GM18520 (cell line): ENCODE data around the gene TSNAXIP1.

Experiments
- ATAC-seq: cut with Tn5 transposase; IDR thresholded peaks from one replicate; pipeline ENCODE4 v1.9.1; 2021; ENCODE audit not compliant: unreplicated experiment

The TSNAXIP1 gene

DNA sequence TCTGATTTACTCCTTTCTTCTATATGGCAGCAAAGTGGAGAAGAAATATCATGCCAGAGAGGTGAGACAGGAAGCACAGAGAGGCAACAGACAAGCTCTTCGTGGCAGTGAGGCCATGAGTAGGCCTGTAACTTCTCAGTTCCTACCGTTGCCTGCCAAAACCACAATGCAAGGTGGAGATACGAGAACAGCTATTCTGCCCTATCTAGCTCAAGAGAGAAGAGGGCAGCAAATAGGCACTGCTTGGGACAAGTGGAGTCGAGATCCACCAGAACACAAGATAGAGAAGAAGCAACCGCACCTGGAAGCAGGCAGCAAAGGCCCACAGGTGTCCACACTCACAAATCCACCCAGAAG, 25.1 kb upstream of the TSNAXIP1 start:
- no peak for ATAC-seq

- ATAC-seq: no peak
Measured at GRCh38 chr16:67782567-67783352, 23.9 kb upstream of the TSNAXIP1 start.

- ATAC-seq: no peak
Measured at GRCh38 chr16:67783353-67783725, 23.4 kb upstream of the TSNAXIP1 start.

GRCh38 chr16:67786491-67786890, 20.2 kb upstream of the TSNAXIP1 start:
- ATAC-seq: no peak

DNA sequence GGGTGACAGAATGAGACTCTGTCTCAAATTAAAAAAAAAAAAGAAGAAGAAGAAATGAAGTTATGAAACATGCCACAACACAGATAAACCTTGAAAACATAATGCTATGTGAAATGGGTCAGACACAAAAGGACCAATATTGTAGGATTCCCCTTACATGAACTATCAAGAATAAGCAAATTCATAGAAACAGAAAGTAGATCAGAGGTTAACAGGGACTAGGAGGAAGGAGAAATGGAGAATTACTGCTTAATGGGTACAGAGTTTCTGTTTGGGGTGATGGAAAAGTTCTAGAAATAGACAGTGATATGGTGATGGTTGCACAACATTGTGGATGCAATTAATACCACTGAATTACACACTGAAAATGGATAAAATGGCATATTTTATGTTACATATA, 16.6 kb upstream of the TSNAXIP1 start:
- ATAC-seq: no peak

GRCh38 chr16:67796099-67796718, 10.5 kb upstream of the TSNAXIP1 start:
- ATAC-seq: no peak

GRCh38 chr16:67800338-67800926, 6.3 kb upstream of the TSNAXIP1 start:
- ATAC-seq: no peak

DNA sequence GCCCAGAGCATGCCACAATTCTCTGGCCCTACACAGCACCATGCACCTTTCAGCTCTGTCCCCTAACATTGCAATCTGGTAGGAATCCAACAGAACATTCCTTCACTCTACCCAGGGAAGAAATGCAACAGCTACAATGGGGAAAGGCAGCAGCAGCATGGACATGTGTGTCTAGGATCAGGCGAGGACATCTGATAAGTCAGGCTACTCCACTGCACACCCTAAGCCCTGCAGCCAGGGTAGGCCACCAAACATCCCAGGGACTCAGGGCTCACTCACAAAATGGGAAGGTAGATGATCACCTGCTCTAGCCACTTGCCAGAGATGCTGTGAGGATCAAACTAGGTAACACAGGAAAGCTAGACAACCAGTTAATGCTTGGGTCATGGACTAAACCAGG, 5.4 kb upstream of the TSNAXIP1 start:
- ATAC-seq: no peak

- ATAC-seq: no peak
Measured at GRCh38 chr16:67801883-67802282, 4.8 kb upstream of the TSNAXIP1 start.

- ATAC-seq: no peak
Measured at GRCh38 chr16:67803894-67804293, 2.8 kb upstream of the TSNAXIP1 start.

GRCh38 chr16:67804853-67805542, 1.7 kb upstream of the TSNAXIP1 start:
- ATAC-seq: no peak

GRCh38 chr16:67805718-67806427, 816 bp upstream of the TSNAXIP1 start:
- no peak for ATAC-seq

DNA sequence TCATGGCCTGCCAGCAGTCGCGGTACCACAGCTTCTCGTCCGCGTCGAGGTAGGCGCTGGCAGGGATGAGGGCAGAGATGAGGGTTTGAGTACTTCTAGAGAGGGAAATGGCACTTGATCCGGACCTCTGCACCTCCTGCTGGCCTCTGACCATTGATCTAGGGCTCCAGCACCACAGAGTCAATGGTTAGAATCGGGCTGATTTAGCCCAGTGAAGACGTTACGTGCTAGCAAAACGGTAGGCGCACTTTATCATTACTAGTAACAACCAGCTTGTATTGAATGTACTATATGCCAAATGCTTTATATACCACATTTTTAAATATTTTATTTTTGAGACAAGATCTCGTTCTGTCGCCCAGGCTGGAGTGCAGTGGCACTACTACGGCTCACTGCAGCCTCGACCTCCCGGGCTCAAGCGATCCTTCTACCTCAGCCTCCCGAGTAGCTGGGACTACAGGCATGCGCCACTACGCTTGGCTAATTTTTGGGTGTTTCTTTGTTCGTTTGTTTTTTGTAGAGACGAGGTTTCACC, 526 bp downstream of the TSNAXIP1 start:
- ATAC-seq: no peak

DNA sequence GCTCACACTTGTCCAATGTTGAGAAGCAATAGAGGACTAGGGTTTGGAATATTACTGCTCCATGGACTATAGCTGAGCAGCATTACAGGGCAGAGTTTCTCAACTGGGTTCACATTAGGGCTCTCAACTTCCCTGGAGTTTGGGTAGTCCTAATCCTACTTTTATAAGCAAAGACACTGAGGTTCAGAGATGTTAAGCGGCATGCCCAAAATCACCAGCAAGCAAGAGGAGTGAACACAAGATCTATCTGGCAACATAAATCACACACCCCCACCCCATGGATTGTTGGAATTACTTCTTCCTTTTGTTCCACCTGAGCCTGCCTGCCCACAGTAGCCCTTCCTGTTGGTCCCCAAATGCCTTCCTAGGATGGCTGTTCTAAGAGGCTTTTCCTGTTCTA, 5.2 kb downstream of the TSNAXIP1 start:
- no peak for ATAC-seq

- no peak for ATAC-seq
Measured at GRCh38 chr16:67814567-67814966, 7.9 kb downstream of the TSNAXIP1 start.

DNA sequence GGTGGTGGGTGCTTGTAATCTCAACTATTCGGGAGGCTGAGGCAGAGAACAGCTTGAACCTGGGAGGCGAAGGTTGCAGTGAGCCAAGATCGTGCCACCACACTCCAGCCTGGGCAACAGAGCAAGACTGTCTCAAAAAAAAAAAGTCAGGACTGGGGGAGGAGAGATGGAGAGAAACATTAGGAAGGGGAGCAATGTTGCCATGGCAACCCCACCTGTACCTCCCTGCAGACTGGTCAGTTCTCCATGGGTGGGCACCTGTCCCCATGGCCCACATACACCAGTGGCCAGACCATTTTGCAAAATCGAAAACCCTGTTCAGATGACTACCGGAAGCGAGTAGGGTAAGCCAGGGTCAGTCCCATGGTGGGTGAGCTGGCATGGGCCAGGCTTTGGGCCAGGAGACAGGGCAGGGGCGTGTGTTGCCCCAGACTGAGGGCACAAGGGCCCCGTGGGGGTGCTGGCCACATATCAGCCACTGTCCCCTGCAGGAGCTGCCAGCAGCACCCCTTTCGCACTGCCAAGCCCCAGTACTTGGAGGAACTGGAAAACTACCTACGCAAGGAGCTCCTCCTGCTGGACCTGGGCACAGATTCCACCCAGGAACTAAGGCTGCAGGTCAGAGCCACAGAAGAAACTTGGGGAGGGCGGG, 14.0 kb downstream of the TSNAXIP1 start:
- no peak for ATAC-seq

- ATAC-seq: no peak
Measured at GRCh38 chr16:67822511-67822910, 15.8 kb downstream of the TSNAXIP1 start.

GRCh38 chr16:67825119-67825518, 18.4 kb downstream of the TSNAXIP1 start:
- no peak for ATAC-seq

DNA sequence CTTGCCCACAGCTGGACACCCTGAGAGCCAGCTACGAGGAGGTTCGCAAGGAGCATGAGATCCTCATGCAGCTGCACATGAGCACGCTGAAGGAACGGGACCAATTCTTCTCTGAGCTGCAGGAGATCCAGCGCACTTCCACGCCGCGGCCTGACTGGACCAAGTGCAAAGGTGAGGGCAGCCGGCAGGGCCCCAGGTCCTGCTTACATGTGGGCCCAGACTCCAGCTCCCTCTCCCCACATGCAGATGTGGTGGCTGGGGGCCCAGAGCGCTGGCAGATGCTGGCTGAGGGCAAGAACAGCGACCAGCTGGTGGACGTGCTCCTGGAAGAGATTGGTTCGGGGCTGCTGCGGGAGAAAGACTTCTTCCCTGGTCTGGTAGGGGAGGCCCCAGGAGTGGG, 19.2 kb downstream of the TSNAXIP1 start:
- ATAC-seq: no peak

GRCh38 chr16:67828651-67829050, 22.0 kb downstream of the TSNAXIP1 start:
- ATAC-seq: no peak

GRCh38 chr16:67833030-67833414, 26.3 kb downstream of the TSNAXIP1 start:
- no peak for ATAC-seq
